Kidney epithelial cell (primary cell): ENCODE data around the gene TMEM121B. TPM values are rescaled to one million over a fixed set of nuclear protein-coding genes. Genes with fewer than 3 reads are reported as not detected.

ENCODE experiments used
- DNase-seq: peaks from one replicate; pipeline ENCODE4 v3.0.0-alpha.2; 2010; ENCODE audit warnings: low read depth
- H3K27me3 ChIP-seq: 2 replicates; pipeline ENCODE4 v1.6.0; 2011; ENCODE audit warnings: low read length; ENCODE audit not compliant: control insufficient read depth, insufficient read depth
- H3K36me3 ChIP-seq: 2 replicates; pipeline ENCODE4 v1.5.1; 2011; ENCODE audit warnings: low read length; ENCODE audit not compliant: control insufficient read depth, insufficient read depth
- H3K4me3 ChIP-seq: 2 replicates; pipeline ENCODE4 v1.5.1; 2011; ENCODE audit warnings: low read depth, mild to moderate bottlenecking, control low read depth, low read length
- total RNA-seq: library from RNA; depleted of rRNA; stranded (reverse); fragments of >200 nt; gene quantifications from 2 replicates; pipeline ENCODE4 v1.2.3, GENCODE V29; 2015
- TF ChIP-seq, protein P1 (sequence below): IDR thresholded peaks from 2 replicates; pipeline ENCODE4 v1.5.1; 2011; ENCODE audit warnings: mild to moderate bottlenecking, moderate library complexity, low read length, control low read depth, inconsistent platforms; ENCODE audit not compliant: insufficient read depth, poor library complexity, severe bottlenecking

Gene TMEM121B
- total RNA-seq, 1 donor from 2014 or later, result 1.5 TPM

- TF ChIP-seq, protein P1, sequence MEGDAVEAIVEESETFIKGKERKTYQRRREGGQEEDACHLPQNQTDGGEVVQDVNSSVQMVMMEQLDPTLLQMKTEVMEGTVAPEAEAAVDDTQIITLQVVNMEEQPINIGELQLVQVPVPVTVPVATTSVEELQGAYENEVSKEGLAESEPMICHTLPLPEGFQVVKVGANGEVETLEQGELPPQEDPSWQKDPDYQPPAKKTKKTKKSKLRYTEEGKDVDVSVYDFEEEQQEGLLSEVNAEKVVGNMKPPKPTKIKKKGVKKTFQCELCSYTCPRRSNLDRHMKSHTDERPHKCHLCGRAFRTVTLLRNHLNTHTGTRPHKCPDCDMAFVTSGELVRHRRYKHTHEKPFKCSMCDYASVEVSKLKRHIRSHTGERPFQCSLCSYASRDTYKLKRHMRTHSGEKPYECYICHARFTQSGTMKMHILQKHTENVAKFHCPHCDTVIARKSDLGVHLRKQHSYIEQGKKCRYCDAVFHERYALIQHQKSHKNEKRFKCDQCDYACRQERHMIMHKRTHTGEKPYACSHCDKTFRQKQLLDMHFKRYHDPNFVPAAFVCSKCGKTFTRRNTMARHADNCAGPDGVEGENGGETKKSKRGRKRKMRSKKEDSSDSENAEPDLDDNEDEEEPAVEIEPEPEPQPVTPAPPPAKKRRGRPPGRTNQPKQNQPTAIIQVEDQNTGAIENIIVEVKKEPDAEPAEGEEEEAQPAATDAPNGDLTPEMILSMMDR, result no peak
- Histone ChIP-seq H3K4me3 (no peak overlapping the region), H3K27me3 (peaks cover 12% of the 10 kb centered on the region), H3K36me3 (no peaks in the 10 kb centered on the region)
- DNase-seq, result no peak
Observed at GRCh38 chr22:17114173-17114897, 6.8 kb downstream of the TMEM121B start.

- Histone ChIP-seq H3K27me3 (peaks cover 6% of the 10 kb centered on the region), H3K36me3 (no peaks in the 10 kb centered on the region), H3K4me3 (no peak overlapping the region)
- DNase-seq, result no peak
- TF ChIP-seq, protein P1, result no peak
Observed at GRCh38 chr22:17113600-17113999, 7.6 kb downstream of the TMEM121B start.

- TF ChIP-seq, protein P1, result no peak
- H3K4me3 ChIP-seq, result no peak overlapping the region
- no peak for DNase-seq
Observed at GRCh38 chr22:17112491-17113042, 8.6 kb downstream of the TMEM121B start.

DNA sequence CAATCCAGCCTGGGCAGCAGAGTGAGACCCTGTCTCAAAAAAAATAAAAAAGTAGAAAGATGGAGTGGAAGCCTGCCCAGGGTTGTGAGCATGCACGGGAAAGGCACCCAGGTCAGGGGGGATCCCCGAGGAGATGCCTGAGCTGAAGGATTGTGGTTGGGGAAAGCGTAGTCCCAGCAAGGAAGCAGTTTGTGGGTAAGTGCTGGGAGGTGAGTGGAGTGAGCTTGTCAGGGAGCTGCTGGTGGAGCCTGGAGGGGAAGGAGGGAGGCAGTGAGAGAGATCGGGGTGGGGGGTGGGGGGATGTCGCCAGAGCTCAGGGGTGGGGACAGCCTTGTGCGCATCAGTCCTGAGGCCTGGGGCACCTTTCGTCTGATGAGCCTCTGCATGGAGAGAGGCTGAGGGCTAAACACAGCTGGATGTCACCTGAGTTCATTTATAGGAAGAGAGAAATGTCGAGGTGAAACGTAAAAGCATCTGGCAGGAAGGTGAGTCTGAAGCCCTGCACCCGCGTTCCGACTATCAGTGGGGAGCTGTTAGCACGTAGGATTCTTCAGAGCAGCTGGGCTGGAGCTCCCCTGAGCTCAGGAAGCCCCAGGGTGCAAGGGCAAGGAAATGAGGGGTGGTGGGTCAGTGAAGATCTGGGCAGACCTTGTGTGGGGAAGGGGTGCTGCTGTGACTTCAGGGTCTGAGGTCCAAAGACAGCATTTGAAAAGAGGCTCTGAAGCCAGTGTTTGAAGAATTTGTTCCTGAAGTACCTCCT, 10.2 kb downstream of the TMEM121B start:
- TF ChIP-seq, protein P1, result no peak
- Histone ChIP-seq H3K4me3 (no peak overlapping the region), H3K36me3 (no peaks in the 10 kb centered on the region), H3K27me3 (peaks cover 6% of the 10 kb centered on the region)
- DNase-seq, result no peak

More at GRCh38 chr22:17112491-17113042, 8.6 kb downstream of the TMEM121B start:
- Histone ChIP-seq H3K36me3 (no peaks in the 10 kb centered on the region), H3K27me3 (peaks cover 6% of the 10 kb centered on the region)

- peaks cover 6% of the 10 kb centered on the region for H3K27me3 ChIP-seq
- peaks cover 1% of the 10 kb centered on the region for H3K36me3 ChIP-seq
- no peak for DNase-seq
- no peak overlapping the region for H3K4me3 ChIP-seq
- TF ChIP-seq, protein P1, result no peak
Observed at GRCh38 chr22:17109976-17110375, 11.2 kb downstream of the TMEM121B start.
